GM11168 (cell line): ENCODE measurements around the gene GUCY1A2.
"Not testable (repeated sequence)": the region's sequence is repeated elsewhere in the genome, so short reads cannot be mapped to it uniquely, and the experiment has no call there.

Source experiments
- in situ Hi-C: fragments of 300-500 bp; cut with MboI; formaldehyde crosslinking; loops from one replicate; pipeline ENCODE4 v1.12.0; 2022; ENCODE audit warnings: low sequenced_read_pairs; ENCODE audit not compliant: unreplicated experiment

The GUCY1A2 gene, protein sequence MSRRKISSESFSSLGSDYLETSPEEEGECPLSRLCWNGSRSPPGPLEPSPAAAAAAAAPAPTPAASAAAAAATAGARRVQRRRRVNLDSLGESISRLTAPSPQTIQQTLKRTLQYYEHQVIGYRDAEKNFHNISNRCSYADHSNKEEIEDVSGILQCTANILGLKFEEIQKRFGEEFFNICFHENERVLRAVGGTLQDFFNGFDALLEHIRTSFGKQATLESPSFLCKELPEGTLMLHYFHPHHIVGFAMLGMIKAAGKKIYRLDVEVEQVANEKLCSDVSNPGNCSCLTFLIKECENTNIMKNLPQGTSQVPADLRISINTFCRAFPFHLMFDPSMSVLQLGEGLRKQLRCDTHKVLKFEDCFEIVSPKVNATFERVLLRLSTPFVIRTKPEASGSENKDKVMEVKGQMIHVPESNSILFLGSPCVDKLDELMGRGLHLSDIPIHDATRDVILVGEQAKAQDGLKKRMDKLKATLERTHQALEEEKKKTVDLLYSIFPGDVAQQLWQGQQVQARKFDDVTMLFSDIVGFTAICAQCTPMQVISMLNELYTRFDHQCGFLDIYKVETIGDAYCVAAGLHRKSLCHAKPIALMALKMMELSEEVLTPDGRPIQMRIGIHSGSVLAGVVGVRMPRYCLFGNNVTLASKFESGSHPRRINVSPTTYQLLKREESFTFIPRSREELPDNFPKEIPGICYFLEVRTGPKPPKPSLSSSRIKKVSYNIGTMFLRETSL

DNA sequence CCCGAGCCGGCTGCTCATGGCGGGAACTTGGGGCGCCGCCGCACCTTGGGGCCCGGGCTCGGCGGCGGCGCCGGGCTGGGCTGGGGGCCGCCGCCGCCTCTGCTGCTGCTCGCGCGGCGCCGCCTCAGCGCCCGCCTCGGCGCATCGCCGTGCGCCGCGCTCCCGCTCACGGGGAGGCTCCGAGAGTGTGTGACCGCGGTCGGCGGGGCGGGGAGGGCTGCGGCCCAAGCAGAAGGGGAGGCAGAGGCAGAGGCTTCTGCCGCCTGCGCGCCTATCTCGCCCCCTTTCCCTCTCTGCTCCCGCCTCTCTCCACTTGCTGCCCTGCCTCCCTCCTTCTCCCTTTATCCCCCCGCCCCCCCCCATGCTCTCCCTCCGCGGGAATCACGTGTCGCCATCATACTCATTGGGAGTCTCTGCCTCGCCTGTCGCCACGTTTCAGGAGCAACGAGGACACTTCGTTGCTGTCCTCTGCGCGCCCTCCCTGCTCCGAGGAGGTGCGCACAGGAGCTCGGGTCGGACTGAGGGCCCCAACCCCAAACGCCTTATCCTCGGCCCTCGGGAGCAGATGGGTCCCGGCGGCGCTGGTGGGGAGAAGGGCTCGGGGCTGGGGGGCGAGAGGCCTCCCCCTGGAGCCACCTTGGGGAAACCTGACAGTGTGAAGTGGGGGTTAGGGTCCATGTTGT lies at the start of gene GUCY1A2:
Gene GUCY1A2, minus strand, starts transcription at position 258 of the 683 bp plus-strand sequence. CDS start 421 bp downstream, outside the sequence.
- in situ Hi-C loops: no loop called here

GRCh38 chr11:107054391-107054790 lies 36.1 kb upstream of the GUCY1A2 start:
- in situ Hi-C loops: no loop called here

GRCh38 chr11:107051332-107051731 lies 33.1 kb upstream of the GUCY1A2 start:
- in situ Hi-C loops: not testable (repeated sequence)

GRCh38 chr11:107050899-107051298 lies 32.6 kb upstream of the GUCY1A2 start:
- in situ Hi-C loops: not testable (repeated sequence)

DNA sequence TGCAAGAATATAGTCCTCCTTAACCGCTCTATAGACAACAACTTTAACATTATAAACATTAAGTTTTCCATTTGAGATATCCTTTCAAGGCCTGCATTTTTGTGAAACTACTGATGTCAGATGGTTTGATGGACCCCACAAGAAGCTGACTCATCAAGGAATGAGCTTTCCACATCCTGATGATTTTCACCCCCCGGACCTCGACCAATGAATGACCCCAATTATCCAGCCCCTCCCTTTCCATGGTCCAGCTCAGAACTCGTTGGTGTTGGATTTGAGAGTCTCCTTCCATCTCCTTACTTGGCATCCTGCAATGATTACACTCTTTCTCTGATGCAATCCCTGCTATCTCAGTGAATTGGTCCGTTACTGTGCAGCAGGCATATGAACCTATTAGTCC lies 31.8 kb upstream of the GUCY1A2 start:
- in situ Hi-C loops: no loop called here

GRCh38 chr11:107044503-107044902 lies 26.2 kb upstream of the GUCY1A2 start:
- in situ Hi-C loops: no loop called here

GRCh38 chr11:107043242-107044006 lies 25.1 kb upstream of the GUCY1A2 start:
- in situ Hi-C loops: no loop called here

- in situ Hi-C loops: no loop called here
These were observed 24.5 kb upstream of the GUCY1A2 start for GRCh38 chr11:107042748-107043147.

DNA sequence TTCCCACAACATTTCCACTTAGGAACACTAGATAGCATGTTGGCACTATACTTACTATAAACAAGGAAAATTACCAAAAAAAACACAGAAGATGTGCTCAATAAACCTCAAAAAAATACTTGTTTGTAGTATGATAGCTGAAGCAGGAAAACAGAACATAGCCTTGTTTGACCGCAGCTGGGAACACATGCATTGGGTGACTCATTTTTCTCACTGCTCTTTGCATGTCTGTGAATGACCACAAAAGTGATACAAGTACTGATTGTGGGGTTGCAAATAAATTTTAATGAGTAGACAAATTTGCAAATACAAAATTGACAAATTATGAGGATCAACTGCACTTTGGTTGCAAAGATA lies 22.8 kb upstream of the GUCY1A2 start:
- in situ Hi-C loops: no loop called here

DNA sequence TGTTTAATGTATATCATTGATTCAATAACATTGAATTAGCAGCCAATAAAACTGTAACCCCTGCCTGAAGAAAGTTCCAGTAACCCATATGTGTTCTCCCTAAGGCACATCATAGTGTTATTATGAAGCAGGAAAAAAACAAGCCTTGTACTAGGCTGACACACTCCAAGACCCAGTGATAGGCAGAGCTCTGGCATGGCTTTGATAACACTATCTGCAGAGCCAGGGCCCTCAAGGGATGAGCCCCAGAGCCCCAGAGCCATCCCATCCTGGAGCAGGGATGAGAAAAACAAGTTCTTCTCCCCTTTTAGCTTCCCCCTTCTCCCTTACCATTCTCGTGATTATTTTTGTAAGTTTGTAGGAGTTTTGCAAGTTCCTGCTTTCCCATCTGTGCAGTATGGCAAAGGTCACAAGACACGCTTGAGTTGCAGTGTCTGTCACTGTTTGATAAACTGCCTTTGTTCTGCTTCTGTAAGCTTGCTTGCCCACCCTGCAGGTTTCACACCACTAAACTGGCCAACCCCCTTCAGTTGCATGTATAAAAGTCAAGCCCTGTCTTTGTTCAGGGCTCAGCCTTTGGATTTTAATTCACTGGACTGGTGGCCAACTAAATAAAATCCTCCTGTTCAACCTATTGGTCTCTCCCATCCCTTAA lies 22.3 kb upstream of the GUCY1A2 start:
- in situ Hi-C loops: no loop called here

DNA sequence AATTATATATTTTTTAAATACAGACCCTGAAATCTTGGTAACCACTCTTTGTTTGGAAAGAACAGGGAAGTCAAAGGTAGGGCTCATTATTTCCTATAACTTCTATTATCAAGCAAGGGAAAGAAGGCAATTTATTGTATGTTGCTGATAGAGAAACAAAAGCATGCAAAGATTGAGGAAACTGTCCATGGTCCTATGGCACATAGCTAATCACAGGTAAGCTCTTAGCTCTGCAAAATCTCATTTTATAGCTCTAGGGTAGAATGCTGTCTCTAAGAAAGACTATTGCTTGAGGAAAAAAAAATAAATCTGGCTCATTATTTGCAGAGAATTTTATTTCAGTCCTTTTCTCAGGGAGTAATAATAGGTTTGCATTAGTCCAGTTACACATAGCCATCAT lies 7.4 kb upstream of the GUCY1A2 start:
- in situ Hi-C loops: no loop called here

- in situ Hi-C loops: no loop called here
These were observed 2.3 kb upstream of the GUCY1A2 start for GRCh38 chr11:107020594-107020993.

GRCh38 chr11:107018902-107019493 lies 722 bp upstream of the GUCY1A2 start:
- in situ Hi-C loops: no loop called here

- in situ Hi-C loops: no loop called here
These were observed 650 bp downstream of the GUCY1A2 start for GRCh38 chr11:107017433-107018218.

GRCh38 chr11:107017104-107017432 lies 1.2 kb downstream of the GUCY1A2 start:
- in situ Hi-C loops: no loop called here

GRCh38 chr11:107014871-107015270 lies 3.4 kb downstream of the GUCY1A2 start:
- in situ Hi-C loops: no loop called here

DNA sequence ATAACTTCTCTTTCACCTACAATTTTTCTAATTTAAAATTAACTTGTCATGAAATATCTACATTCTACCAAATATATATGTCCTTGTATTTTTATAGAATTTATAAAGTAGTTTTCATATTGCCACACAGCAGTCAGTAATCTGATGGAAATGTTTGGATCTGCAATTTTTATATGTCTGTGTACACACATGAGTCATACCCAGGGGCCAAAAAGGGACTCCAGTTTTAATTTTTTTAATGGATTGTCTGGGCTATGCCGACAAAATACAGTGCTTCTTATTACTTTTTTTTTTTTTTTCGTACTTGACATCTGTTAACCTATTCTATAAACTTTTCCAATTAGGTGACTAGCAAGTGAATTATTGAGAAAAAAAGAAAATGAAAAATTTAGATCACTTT lies 6.3 kb downstream of the GUCY1A2 start:
- in situ Hi-C loops: no loop called here

DNA sequence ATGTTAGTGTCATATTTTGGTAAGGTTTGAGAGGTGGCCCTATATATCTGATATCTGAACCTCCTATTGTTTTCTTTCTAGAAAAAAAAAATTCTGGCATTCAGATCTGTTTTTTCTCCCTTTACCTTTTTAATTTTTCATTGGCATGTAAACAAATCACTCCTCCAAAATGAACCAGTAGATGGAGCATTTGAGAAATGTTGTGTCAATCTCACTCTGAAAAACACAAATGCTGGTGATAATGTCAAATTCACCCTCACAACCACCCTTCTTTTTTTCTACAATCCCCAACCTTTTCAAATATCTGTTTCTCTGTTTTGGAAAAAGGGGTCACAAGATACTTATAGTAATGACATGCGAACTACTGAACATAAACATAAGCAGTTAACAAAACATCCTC lies 9.1 kb downstream of the GUCY1A2 start:
- in situ Hi-C loops: no loop called here
